Chondrocyte (in vitro differentiated cells): Measurements from ENCODE around the gene SFI1. TPM values are rescaled to one million over a fixed set of nuclear protein-coding genes. Genes with fewer than 3 reads are reported as not detected.
A peak's percentile ranks its signal among the peaks of the same experiment; 100 is the strongest.

ENCODE experiments used
- DNase-seq: peaks from one replicate; pipeline ENCODE4 v3.0.0; 2021; ENCODE audit warnings: mixed read lengths, low spot score
- H3K27ac Mint-ChIP-seq: one replicate; pipeline ENCODE4 v1.8.0; 2021; ENCODE audit warnings: mild to moderate bottlenecking, moderate library complexity, mixed read lengths; ENCODE audit not compliant: unreplicated experiment
- H3K27me3 Mint-ChIP-seq: 2 replicates; pipeline ENCODE4 v1.8.0; 2021; ENCODE audit warnings: low read depth, mixed read lengths
- H3K36me3 Mint-ChIP-seq: 2 replicates; pipeline ENCODE4 v1.8.0; 2021; ENCODE audit warnings: low read depth, mixed read lengths
- H3K4me1 Mint-ChIP-seq: 2 replicates; pipeline ENCODE4 v1.8.0; 2021; ENCODE audit warnings: low read depth, mild to moderate bottlenecking, mixed read lengths
- H3K4me3 Mint-ChIP-seq: one replicate; pipeline ENCODE4 v1.8.0; 2021; ENCODE audit warnings: mild to moderate bottlenecking, moderate library complexity, mixed read lengths; ENCODE audit not compliant: unreplicated experiment
- H3K9me3 Mint-ChIP-seq: 2 replicates; pipeline ENCODE4 v1.8.0; 2021; ENCODE audit warnings: low read depth, mixed read lengths
- CTCF ChIP-seq: fragments of 200-600 bp; sonication (generic); IDR thresholded peaks from 2 replicates; pipeline ENCODE4 v1.5.0; 2021; ENCODE audit warnings: antibody characterized with exemption, mild to moderate bottlenecking, moderate library complexity
- long read RNA-seq: library from polyadenylated mRNA; stranded (forward); transcript quantifications from one replicate; pipeline ENCODE4 v2.0.0, GENCODE V29; 2021
- total RNA-seq: library from RNA; stranded (reverse); gene quantifications from 3 replicates; pipeline ENCODE4 v1.2.1, GENCODE V29; 2021

SFI1 gene
- total RNA-seq, result 20.3 to 30.9 TPM (median 22.4 TPM) in 3 replicates
- long read RNA-seq, full-length matches to known transcripts, result 11 of 34 reads
- long read RNA-seq, partial matches to known transcripts, result 3 of 34 reads
- long read RNA-seq, other reads (novel, unspliced or antisense), result 20 of 34 reads

GRCh38 chr22:31496007-31496734, at the start of gene SFI1:
Gene SFI1, plus strand, starts transcription at chr22:31496536. Its CDS starts 11,749 bp downstream, at chr22:31508285.
- peak; percentile 97 for DNase-seq

GRCh38 chr22:31446767-31447166, 49.6 kb upstream of the SFI1 start:
- Mint-ChIP-seq H3K4me1 (peaks cover under 1% of the 10 kb centered on the region), H3K27ac (no peak overlapping the region), H3K27me3 (no peaks in the 10 kb centered on the region), H3K36me3 (peaks cover 32% of the 10 kb centered on the region), H3K4me3 (no peak overlapping the region), H3K9me3 (no peaks in the 10 kb centered on the region)
- TF ChIP-seq CTCF, result no peak
- no peak for DNase-seq

More at GRCh38 chr22:31496007-31496734, at the start of gene SFI1:
- Mint-ChIP-seq H3K27me3 (no peaks in the 10 kb centered on the region), H3K9me3 (peaks cover 4% of the 10 kb centered on the region), H3K36me3 (no peaks in the 10 kb centered on the region), H3K27ac (peak within 1 kb of the TSS; percentile 92), H3K4me3 (peak within 1 kb of the TSS; percentile 92), H3K4me1 (peaks cover 20% of the 10 kb centered on the region)
- TF ChIP-seq CTCF, result peak; percentile 68

GRCh38 chr22:31447337-31447736, 49.0 kb upstream of the SFI1 start:
- TF ChIP-seq CTCF, result no peak
- peaks cover 30% of the 10 kb centered on the region for H3K36me3 Mint-ChIP-seq

GRCh38 chr22:31448382-31448781, 48.0 kb upstream of the SFI1 start:
- H3K27ac Mint-ChIP-seq, result no peak overlapping the region
- DNase-seq, result no peak
- H3K36me3 Mint-ChIP-seq, result peaks cover 26% of the 10 kb centered on the region
- no peak overlapping the region for H3K4me3 Mint-ChIP-seq
- TF ChIP-seq CTCF, result no peak
- peaks cover 5% of the 10 kb centered on the region for H3K4me1 Mint-ChIP-seq
- no peaks in the 10 kb centered on the region for H3K9me3 Mint-ChIP-seq
- no peaks in the 10 kb centered on the region for H3K27me3 Mint-ChIP-seq

More at GRCh38 chr22:31447337-31447736, 49.0 kb upstream of the SFI1 start:
- H3K27ac Mint-ChIP-seq, result no peak overlapping the region
- peaks cover 5% of the 10 kb centered on the region for H3K4me1 Mint-ChIP-seq
- H3K9me3 Mint-ChIP-seq, result no peaks in the 10 kb centered on the region
- H3K4me3 Mint-ChIP-seq, result no peak overlapping the region
- H3K27me3 Mint-ChIP-seq, result no peaks in the 10 kb centered on the region
- no peak for DNase-seq

GRCh38 chr22:31449506-31449905, 46.8 kb upstream of the SFI1 start:
- no peak for DNase-seq
- peaks cover 26% of the 10 kb centered on the region for H3K36me3 Mint-ChIP-seq
- H3K4me3 Mint-ChIP-seq, result no peak overlapping the region
- H3K4me1 Mint-ChIP-seq, result peaks cover 5% of the 10 kb centered on the region
- H3K27me3 Mint-ChIP-seq, result no peaks in the 10 kb centered on the region
- TF ChIP-seq CTCF, result no peak
- H3K9me3 Mint-ChIP-seq, result no peaks in the 10 kb centered on the region
- peak overlapping the region; percentile 36 for H3K27ac Mint-ChIP-seq
